Measurements from ENCODE around the gene DNASE2.

DNASE2 gene

GRCh38 chr19:12836529-12836863 lies 44.8 kb downstream of the DNASE2 start:
- FAIRE-seq: no peak

GRCh38 chr19:12834976-12835757 lies 46.1 kb downstream of the DNASE2 start:
- no peak for FAIRE-seq
- DNase-seq (ENCODE audit: insufficient read length, low spot score): no peak

More at GRCh38 chr19:12836529-12836863, 44.8 kb downstream of the DNASE2 start:
- no peak for DNase-seq (ENCODE audit: insufficient read length, low spot score)

- peak; percentile 57 for FAIRE-seq
- no peak for DNase-seq (ENCODE audit: insufficient read length, low spot score)
These were observed 46.7 kb downstream of the DNASE2 start, which contains the start of gene RTBDN for GRCh38 chr19:12834566-12834943. Gene RTBDN, minus strand, starts transcription at chr19:12834579. Its CDS starts 4,600 bp downstream, at chr19:12829979.

DNA sequence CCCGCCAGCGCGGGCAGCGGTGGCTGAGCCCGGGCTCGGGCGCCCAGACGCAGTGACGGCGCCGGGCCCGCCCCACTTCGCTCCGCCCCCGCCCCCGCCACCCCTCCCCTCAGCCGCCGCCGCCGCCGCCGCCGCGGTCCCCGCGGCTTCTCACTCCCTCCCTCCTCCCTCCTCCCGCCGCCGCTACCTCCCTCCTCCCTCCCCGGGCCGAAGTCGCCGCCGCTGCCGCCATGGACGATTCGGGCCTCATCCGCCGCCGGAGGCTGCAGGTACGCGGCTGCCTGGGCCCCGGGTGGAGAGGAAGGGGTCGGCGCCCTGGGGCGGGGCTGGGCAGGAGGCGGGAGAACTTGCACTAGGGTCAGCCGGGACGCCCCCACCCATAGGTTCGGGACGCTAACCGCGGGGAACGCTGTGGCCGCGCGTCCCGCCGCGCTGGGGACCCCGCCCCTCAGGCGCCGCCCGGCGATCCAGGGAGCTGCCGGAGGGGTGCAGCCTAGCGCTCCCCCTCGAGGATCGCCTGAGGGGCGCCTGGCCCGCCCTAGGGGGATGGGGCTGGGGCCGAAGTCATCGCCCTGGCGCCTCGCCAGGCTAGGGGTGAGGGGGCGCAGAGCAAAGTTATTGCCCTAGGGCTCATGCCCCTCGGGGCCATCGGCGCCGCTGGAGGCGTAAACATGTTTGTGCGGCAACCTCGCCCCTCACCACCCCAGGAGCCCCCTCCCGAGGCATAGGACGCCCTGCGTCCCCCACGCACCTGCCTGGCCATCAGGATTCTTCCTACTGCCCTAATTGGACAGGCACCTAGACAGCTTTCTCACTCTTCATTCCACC lies 47.3 kb downstream of the DNASE2 start:
- no peak for FAIRE-seq
- DNase-seq (ENCODE audit: insufficient read length, low spot score): peak; percentile 55

- DNase-seq (ENCODE audit: insufficient read length, low spot score) (no peak), FAIRE-seq (no peak)
These were observed 47.9 kb downstream of the DNASE2 start for GRCh38 chr19:12833418-12833737.

- DNase-seq (ENCODE audit: insufficient read length, low spot score): no peak
- no peak for FAIRE-seq
These were observed 52.8 kb downstream of the DNASE2 start for GRCh38 chr19:12828494-12828893.

DNA sequence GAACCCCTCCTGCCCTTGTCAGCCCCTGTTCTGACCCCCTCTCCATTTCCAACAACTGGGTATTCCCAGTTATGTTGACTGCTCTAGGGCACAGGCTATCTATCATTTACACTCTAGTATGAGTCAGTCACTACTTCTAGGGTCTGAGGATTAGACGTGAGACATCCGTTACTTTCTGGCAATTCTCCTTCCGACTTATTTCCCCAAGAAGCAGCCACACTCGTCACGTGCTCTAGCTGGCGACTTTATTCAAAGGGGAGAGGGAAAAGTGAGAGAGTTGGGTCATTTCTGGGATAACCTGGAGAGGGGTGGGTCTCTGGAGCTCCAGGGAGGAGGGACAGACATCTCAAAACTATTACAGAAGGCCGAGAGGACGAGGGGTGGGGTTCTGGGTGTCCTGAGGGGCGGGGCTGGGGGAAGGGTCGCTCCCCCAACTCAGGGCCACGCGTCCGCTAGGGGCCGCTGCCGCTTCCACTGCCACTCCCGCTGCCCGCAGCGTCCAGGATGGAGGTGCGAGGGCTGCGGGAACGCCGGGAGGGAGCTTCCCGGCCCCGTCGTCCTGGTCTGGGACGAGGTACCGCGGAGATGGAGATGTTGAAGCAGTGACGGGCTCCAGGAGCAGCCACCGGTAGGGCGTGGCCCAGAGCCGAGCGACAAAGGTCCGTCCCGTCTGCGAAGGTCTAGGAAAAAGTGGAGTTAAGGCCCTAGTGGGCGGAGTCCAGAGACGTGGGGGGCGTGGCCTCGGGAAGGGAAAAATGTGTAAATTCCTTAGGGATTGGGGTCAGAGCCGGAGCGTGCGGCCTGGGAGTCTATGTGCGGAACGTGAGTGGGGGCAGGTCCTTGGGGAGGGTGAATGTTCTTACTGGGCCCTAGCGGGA lies 55.8 kb downstream of the DNASE2 start:
- no peak for FAIRE-seq
- DNase-seq (ENCODE audit: insufficient read length, low spot score): no peak
